Measurements from ENCODE around the gene PTPRS. TPM values are rescaled to one million over a fixed set of nuclear protein-coding genes. Genes with fewer than 3 reads are reported as not detected.

PTPRS gene
- total RNA-seq, 1 donor from 2014 or later = 167 TPM

DNA sequence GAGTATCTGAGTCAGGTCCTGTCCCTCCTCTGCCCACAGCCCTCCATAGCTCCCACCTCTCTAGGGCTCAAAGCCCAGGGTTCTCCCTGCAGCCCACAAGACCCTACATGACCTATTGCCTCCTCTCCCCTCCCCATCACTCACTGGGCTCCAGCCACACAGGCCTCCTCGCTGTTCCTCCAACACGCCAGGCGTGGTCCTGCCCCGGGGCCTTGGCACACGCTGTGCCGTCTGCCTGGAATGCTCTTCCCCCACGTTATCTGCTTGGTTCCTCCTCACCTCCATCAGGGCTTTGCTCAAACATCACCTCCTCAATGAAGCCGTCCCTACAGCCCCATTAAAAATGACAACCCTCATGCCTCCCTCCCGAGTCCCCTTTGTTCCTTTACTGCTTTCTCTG, 21.1 kb downstream of the PTPRS start:
- TF ChIP-seq, protein P1, sequence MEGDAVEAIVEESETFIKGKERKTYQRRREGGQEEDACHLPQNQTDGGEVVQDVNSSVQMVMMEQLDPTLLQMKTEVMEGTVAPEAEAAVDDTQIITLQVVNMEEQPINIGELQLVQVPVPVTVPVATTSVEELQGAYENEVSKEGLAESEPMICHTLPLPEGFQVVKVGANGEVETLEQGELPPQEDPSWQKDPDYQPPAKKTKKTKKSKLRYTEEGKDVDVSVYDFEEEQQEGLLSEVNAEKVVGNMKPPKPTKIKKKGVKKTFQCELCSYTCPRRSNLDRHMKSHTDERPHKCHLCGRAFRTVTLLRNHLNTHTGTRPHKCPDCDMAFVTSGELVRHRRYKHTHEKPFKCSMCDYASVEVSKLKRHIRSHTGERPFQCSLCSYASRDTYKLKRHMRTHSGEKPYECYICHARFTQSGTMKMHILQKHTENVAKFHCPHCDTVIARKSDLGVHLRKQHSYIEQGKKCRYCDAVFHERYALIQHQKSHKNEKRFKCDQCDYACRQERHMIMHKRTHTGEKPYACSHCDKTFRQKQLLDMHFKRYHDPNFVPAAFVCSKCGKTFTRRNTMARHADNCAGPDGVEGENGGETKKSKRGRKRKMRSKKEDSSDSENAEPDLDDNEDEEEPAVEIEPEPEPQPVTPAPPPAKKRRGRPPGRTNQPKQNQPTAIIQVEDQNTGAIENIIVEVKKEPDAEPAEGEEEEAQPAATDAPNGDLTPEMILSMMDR (IDR thresholded peaks at IDR 0.05) = no peak
- TF ChIP-seq EZH2 (IDR thresholded peaks at IDR 0.05) (no peak), EZH2phosphoT487 (IDR thresholded peaks at IDR 0.05) (no peak)

DNA sequence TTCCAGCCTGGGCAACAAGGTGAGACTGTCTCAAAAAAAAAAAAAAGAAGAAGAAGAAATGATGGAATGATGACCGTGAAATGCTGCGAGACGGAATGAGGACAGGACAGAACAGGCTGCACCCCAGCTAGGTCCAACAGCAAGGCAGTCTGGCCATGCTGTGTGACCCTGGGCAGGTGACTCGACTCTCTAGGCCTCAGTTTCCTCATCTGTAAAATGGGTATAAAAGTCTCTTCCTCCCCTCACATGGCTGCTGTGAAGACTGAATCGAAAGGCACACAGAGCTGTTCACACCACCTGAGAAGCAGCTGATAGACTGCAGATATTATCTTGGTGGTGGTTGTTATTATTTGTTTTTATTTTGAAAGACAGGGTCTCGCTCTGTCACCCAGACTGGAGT, 22.3 kb downstream of the PTPRS start:
- Histone ChIP-seq H3K9me3 (ENCODE audit: low read depth) (no peaks in the 10 kb centered on the region), H3K27me3 (no peaks in the 10 kb centered on the region), H4K20me1 (ENCODE audit: low read depth) (peaks cover 100% of the 10 kb centered on the region), H3K9ac (no peak overlapping the region), H3F3A (ENCODE audit: low read depth) (no peaks in the 10 kb centered on the region), H2AFZ (replicated peaks) (no peak overlapping the region), H3K36me3 (no peaks in the 10 kb centered on the region), H3K4me3 (no peak overlapping the region), H3K79me2 (ENCODE audit: low read depth) (peaks cover 100% of the 10 kb centered on the region), H3K4me2 (no peak overlapping the region), H3K27ac (no peak overlapping the region), H3K4me1 (no peaks in the 10 kb centered on the region)
- H3K27ac Mint-ChIP-seq = no peak overlapping the region
- H3K9me3 Mint-ChIP-seq = no peaks in the 10 kb centered on the region
- DNase-seq (ENCODE audit: low spot score) = no peak
- TF ChIP-seq, protein P1 (IDR thresholded peaks at IDR 0.05) = no peak
- TF ChIP-seq EZH2 (IDR thresholded peaks at IDR 0.05) (no peak), EZH2phosphoT487 (IDR thresholded peaks at IDR 0.05) (no peak)
- H3K27me3 Mint-ChIP-seq (ENCODE audit: insufficient read depth, low read depth) = peaks cover 6% of the 10 kb centered on the region
- no peak overlapping the region for H3K4me3 Mint-ChIP-seq
- peaks cover 8% of the 10 kb centered on the region for H3K4me1 Mint-ChIP-seq
- H3K36me3 Mint-ChIP-seq = peaks cover 2% of the 10 kb centered on the region

More for the DNA sequence above, 21.1 kb downstream of the PTPRS start:
- Histone ChIP-seq H4K20me1 (ENCODE audit: low read depth) (peaks cover 100% of the 10 kb centered on the region), H3K4me2 (no peak overlapping the region), H3K79me2 (ENCODE audit: low read depth) (peaks cover 99% of the 10 kb centered on the region), H3K36me3 (no peaks in the 10 kb centered on the region), H3K4me3 (no peak overlapping the region), H2AFZ (replicated peaks) (no peak overlapping the region), H3K9me3 (ENCODE audit: low read depth) (no peaks in the 10 kb centered on the region), H3K27ac (no peak overlapping the region), H3K9ac (no peak overlapping the region), H3K27me3 (no peaks in the 10 kb centered on the region), H3F3A (ENCODE audit: low read depth) (no peaks in the 10 kb centered on the region), H3K4me1 (no peaks in the 10 kb centered on the region)
- peaks cover 2% of the 10 kb centered on the region for H3K36me3 Mint-ChIP-seq
- peaks cover 6% of the 10 kb centered on the region for H3K27me3 Mint-ChIP-seq (ENCODE audit: insufficient read depth, low read depth)
- H3K4me3 Mint-ChIP-seq = no peak overlapping the region
- no peak for DNase-seq (ENCODE audit: low spot score)
- H3K4me1 Mint-ChIP-seq = peaks cover 10% of the 10 kb centered on the region
- no peaks in the 10 kb centered on the region for H3K9me3 Mint-ChIP-seq
- H3K27ac Mint-ChIP-seq = peak overlapping the region; percentile 48

DNA sequence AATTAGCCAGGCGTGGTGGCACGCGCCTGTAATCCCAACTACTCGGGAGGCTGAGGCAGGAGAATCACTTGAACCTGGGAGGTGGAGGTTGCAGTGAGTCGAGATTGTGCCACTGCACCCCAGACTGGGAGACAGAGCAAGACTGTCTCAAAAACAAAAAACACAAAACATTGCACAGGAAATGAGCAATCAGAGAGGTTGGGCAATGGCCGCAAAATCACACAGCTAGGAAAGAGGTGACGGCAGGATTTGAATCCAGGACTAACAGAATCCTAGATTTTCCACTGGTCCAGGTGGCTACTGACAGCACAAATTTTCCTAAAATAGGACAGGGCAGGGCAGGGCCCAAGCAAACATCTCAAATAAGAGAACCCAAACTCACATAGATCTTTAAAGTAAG, 23.3 kb downstream of the PTPRS start:
- no peak overlapping the region for H3K4me2 ChIP-seq
- no peak for TF ChIP-seq EZH2 (IDR thresholded peaks at IDR 0.05)
- no peak for TF ChIP-seq EZH2phosphoT487 (IDR thresholded peaks at IDR 0.05)
- TF ChIP-seq, protein P1 (IDR thresholded peaks at IDR 0.05) = no peak
- H4K20me1 ChIP-seq (ENCODE audit: low read depth) = peaks cover 100% of the 10 kb centered on the region
- Mint-ChIP-seq H3K27ac (no peak overlapping the region), H3K36me3 (peaks cover 2% of the 10 kb centered on the region), H3K4me1 (peaks cover 6% of the 10 kb centered on the region), H3K9me3 (no peaks in the 10 kb centered on the region), H3K4me3 (no peak overlapping the region), H3K27me3 (ENCODE audit: insufficient read depth, low read depth) (peaks cover 6% of the 10 kb centered on the region)
- no peaks in the 10 kb centered on the region for H3K36me3 ChIP-seq
- no peaks in the 10 kb centered on the region for H3K9me3 ChIP-seq (ENCODE audit: low read depth)
- DNase-seq (ENCODE audit: low spot score) = no peak
- no peak overlapping the region for H3K9ac ChIP-seq
- peaks cover 100% of the 10 kb centered on the region for H3K79me2 ChIP-seq (ENCODE audit: low read depth)
- no peaks in the 10 kb centered on the region for H3K27me3 ChIP-seq
- H3K4me3 ChIP-seq = no peak overlapping the region
- no peak overlapping the region for H2AFZ ChIP-seq (replicated peaks)
- no peaks in the 10 kb centered on the region for H3K4me1 ChIP-seq
- no peak overlapping the region for H3K27ac ChIP-seq
- no peaks in the 10 kb centered on the region for H3F3A ChIP-seq (ENCODE audit: low read depth)

All from neural progenitor cell (in vitro differentiated cells).